Measurements from ENCODE around the gene TMEM203. TPM values are rescaled to one million over a fixed set of nuclear protein-coding genes. Genes with fewer than 3 reads are reported as not detected.

The TMEM203 gene
- total RNA-seq, 2 experiments from 2014 or later: 42.9 to 58.2 TPM

GRCh38 chr9:137162505-137163364 lies 42.7 kb downstream of the TMEM203 start:
- no peak overlapping the region for H3K4me2 ChIP-seq (ENCODE audit: low read length)
- intact Hi-C loops (cut with micrococcal nuclease; ENCODE audit: unreplicated experiment): no loop called here
- no peak for TF ChIP-seq EZH2phosphoT487 (IDR thresholded peaks at IDR 0.05; ENCODE audit: borderline replicate concordance, low read depth, low read length)
- no peak for TF ChIP-seq CTCF (conservative IDR thresholded peaks at IDR 0.05; ENCODE audit: low read length)
- no peak overlapping the region for H3K27ac ChIP-seq (ENCODE audit: low read depth, low read length, poor library complexity, severe bottlenecking)
- H3K9me2 ChIP-seq (ENCODE audit: insufficient read depth, low read length): no peaks in the 10 kb centered on the region
- no peak for DNase-seq (ENCODE audit: low spot score)
- no peak overlapping the region for H2AFZ ChIP-seq (ENCODE audit: low read length)
- POLR2A ChIA-PET: no interaction called here
- CTCF ChIA-PET (ENCODE audit: unreplicated experiment): no interaction called here
- H3K79me2 ChIP-seq (ENCODE audit: insufficient read depth, low read depth, low read length): no peaks in the 10 kb centered on the region
- peaks cover 18% of the 10 kb centered on the region for H3K4me1 ChIP-seq (ENCODE audit: insufficient read depth, low read length, poor library complexity, severe bottlenecking)
- BruUV-seq (replicated peaks): no TSS peak
- no peak overlapping the region for H3K4me3 ChIP-seq (ENCODE audit: low read depth, low read length, poor library complexity, severe bottlenecking)
- no peaks in the 10 kb centered on the region for H3K36me3 ChIP-seq (ENCODE audit: insufficient read depth, low read length)
- H3K9me3 ChIP-seq (ENCODE audit: low read length): no peaks in the 10 kb centered on the region
- H4K20me1 ChIP-seq (ENCODE audit: insufficient read depth, low read length): no peaks in the 10 kb centered on the region

DNA sequence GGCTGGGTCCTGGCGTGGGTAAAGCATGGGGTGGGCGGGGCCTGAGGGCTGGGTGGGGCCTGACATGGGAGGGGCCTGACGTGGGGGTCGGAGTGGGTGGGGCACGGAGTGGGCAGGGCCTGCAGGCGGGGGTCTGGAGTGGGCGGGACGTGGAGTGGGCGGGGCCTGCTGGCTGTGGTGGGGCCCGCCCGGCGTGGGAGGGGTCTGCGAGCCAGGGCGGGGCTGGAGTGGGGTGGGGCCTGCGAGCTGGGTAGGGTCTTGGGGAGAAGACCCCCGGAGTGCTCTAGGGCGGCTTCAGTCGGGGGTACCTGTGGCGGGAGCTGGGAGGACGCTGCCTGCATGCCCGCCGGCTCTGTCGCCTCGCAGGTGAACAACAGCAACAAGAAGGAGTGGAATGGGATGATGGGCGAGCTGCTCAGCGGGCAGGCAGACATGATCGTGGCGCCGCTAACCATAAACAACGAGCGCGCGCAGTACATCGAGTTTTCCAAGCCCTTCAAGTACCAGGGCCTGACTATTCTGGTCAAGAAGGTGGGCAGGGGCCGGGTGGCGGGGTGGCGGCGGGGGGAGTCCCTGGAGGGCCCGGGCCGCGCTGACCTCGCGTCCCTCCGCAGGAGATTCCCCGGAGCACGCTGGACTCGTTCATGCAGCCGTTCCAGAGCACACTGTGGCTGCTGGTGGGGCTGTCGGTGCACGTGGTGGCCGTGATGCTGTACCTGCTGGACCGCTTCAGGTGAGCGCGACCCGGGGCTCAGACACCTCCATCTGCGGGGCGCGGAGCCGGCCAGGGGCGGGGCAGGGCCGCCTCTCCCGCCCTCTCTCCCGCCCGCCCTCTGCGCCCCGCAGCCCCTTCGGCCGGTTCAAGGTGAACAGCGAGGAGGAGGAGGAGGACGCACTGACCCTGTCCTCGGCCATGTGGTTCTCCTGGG lies 43.6 kb downstream of the TMEM203 start:
- TF ChIP-seq EZH2phosphoT487 (IDR thresholded peaks at IDR 0.05; ENCODE audit: borderline replicate concordance, low read depth, low read length): no peak
- TF ChIP-seq CTCF (conservative IDR thresholded peaks at IDR 0.05; ENCODE audit: low read length): no peak
- Histone ChIP-seq H3K4me1 (ENCODE audit: insufficient read depth, low read length, poor library complexity, severe bottlenecking) (peaks cover 27% of the 10 kb centered on the region), H3K4me2 (ENCODE audit: low read length) (no peak overlapping the region), H2AFZ (ENCODE audit: low read length) (no peak overlapping the region), H4K20me1 (ENCODE audit: insufficient read depth, low read length) (no peaks in the 10 kb centered on the region), H3K79me2 (ENCODE audit: insufficient read depth, low read depth, low read length) (no peaks in the 10 kb centered on the region), H3K9me3 (ENCODE audit: low read length) (no peaks in the 10 kb centered on the region), H3K36me3 (ENCODE audit: insufficient read depth, low read length) (no peaks in the 10 kb centered on the region), H3K4me3 (ENCODE audit: low read depth, low read length, poor library complexity, severe bottlenecking) (no peak overlapping the region), H3K9me2 (ENCODE audit: insufficient read depth, low read length) (no peaks in the 10 kb centered on the region), H3K27ac (ENCODE audit: low read depth, low read length, poor library complexity, severe bottlenecking) (no peak overlapping the region)
- CTCF ChIA-PET (ENCODE audit: unreplicated experiment): no interaction called here
- peak; percentile 24 for DNase-seq (ENCODE audit: low spot score)
- intact Hi-C loops (cut with micrococcal nuclease; ENCODE audit: unreplicated experiment): no loop called here
- POLR2A ChIA-PET: no interaction called here
- BruUV-seq (replicated peaks): no TSS peak
